GM23248 (cell line): ENCODE results near the gene FGF14.

Experiments
- EZH2 ChIP-seq: fragments of 200-600 bp; sonication (generic); IDR thresholded peaks from 2 replicates; pipeline ENCODE4 v1.6.1; 2018; ENCODE audit warnings: antibody characterized with exemption, mild to moderate bottlenecking; ENCODE audit not compliant: insufficient read depth, poor library complexity, severe bottlenecking
- EZH2phosphoT487 ChIP-seq: fragments of 200-600 bp; sonication (generic); IDR thresholded peaks from 2 replicates; pipeline ENCODE4 v1.6.1; 2018; ENCODE audit warnings: antibody characterized with exemption, moderate library complexity, mild to moderate bottlenecking, low read depth; ENCODE audit not compliant: insufficient read depth

- TF ChIP-seq EZH2phosphoT487 (no peak), EZH2 (no peak)
Measured at GRCh38 chr13:102250448-102250847, 151.4 kb downstream of the FGF14 start.
